Ramos (cell line): ENCODE measurements around the gene CERS4.

Experiments
- in situ Hi-C: fragments of 300-500 bp; cut with MboI; formaldehyde crosslinking; loops from one replicate; pipeline ENCODE4 v1.14.3; 2022; ENCODE audit warnings: low sequenced_read_pairs; ENCODE audit not compliant: unreplicated experiment

Gene CERS4

GRCh38 chr19:8310342-8311055, 101.3 kb downstream of the CERS4 start:
- in situ Hi-C loops = no loop called here

DNA sequence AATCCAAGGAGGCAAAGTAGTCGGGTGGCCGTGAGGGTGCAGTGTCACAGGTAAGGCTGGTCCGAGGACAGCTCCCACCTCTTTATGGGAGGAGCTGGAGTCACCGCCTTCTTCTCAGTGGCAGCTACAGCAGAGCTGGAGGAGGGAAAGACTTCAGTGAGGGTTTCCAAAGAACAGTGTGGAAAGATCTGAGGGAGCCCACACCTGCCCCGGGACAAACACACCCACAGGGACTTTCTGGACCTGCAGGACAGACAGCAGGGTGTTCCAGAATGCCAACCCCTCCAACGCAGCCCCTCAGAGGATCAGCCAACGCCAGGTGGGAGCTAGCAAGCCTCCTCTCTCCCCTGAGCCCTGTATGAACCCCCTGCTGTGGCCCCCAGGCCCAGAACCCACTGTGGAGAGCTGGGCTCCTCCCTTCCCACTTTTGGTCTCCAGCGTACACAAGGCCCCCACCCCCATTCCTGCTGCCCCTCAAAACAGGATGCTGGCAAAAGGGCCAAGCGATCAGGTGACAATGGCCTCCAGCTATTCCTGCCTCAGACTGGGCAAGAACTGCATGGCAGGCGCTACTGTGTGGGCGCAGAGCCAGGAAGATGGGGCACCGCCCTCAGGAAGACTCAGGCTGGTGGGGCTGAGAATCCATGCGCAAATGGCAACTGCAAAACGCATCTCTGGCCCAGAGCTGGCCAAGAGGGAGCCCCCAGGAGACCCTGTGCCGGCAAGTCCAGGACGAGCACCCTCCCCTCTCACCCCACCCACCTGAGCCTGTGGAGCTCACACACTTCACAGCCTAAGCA, 102.5 kb downstream of the CERS4 start:
- in situ Hi-C loops = no loop called here
